HG03103 (cell line): ENCODE data around the gene GNPTG.
"Not testable (repeated sequence)": the region's sequence is repeated elsewhere in the genome, so short reads cannot be mapped to it uniquely, and the experiment has no call there.

ENCODE experiments used
- ATAC-seq: cut with Tn5 transposase; IDR thresholded peaks from one replicate; pipeline ENCODE4 v1.9.1; 2021; ENCODE audit warnings: low read depth; ENCODE audit not compliant: unreplicated experiment

GNPTG gene

GRCh38 chr16:1318268-1318545 lies 33.5 kb upstream of the GNPTG start:
- ATAC-seq: no peak

- ATAC-seq: no peak
These were observed 32.7 kb upstream of the GNPTG start for GRCh38 chr16:1319041-1319440.

GRCh38 chr16:1320097-1320496 lies 31.6 kb upstream of the GNPTG start:
- no peak for ATAC-seq

- ATAC-seq: no peak
These were observed 31.0 kb upstream of the GNPTG start for GRCh38 chr16:1320658-1321240.

- ATAC-seq: no peak
These were observed 29.3 kb upstream of the GNPTG start for GRCh38 chr16:1322407-1322806.

GRCh38 chr16:1323296-1324239 lies 28.2 kb upstream of the GNPTG start:
- no peak for ATAC-seq

- ATAC-seq: no peak
These were observed 27.4 kb upstream of the GNPTG start for GRCh38 chr16:1324286-1324826.

- no peak for ATAC-seq
These were observed 26.5 kb upstream of the GNPTG start for GRCh38 chr16:1325261-1325660.

GRCh38 chr16:1325673-1326371 lies 25.9 kb upstream of the GNPTG start:
- no peak for ATAC-seq

- no peak for ATAC-seq
These were observed 25.3 kb upstream of the GNPTG start for GRCh38 chr16:1326391-1326790.

- no peak for ATAC-seq
These were observed 24.6 kb upstream of the GNPTG start for GRCh38 chr16:1326946-1327618.

- ATAC-seq: no peak
These were observed 24.1 kb upstream of the GNPTG start for GRCh38 chr16:1327619-1327947.

GRCh38 chr16:1328136-1328535 lies 23.6 kb upstream of the GNPTG start:
- ATAC-seq: not testable (repeated sequence)

- not testable (repeated sequence) for ATAC-seq
These were observed 22.8 kb upstream of the GNPTG start for GRCh38 chr16:1328961-1329360.

- no peak for ATAC-seq
These were observed 21.3 kb upstream of the GNPTG start for GRCh38 chr16:1330260-1330914.

- ATAC-seq: no peak
These were observed 20.6 kb upstream of the GNPTG start for GRCh38 chr16:1330931-1331711.

- ATAC-seq: no peak
These were observed 19.8 kb upstream of the GNPTG start for GRCh38 chr16:1331712-1332617.

GRCh38 chr16:1332618-1333148 lies 19.0 kb upstream of the GNPTG start:
- ATAC-seq: no peak
